HEK293T (cell line): ENCODE measurements around the gene IBTK.
"Not testable (repeated sequence)": the region's sequence is repeated elsewhere in the genome, so short reads cannot be mapped to it uniquely, and the experiment has no call there.

Experiments
- BHLHE40 ChIP-seq: fragments of 450-650 bp; IDR thresholded peaks from 2 replicates; pipeline ENCODE4 v1.6.1; 2016; ENCODE audit warnings: mild to moderate bottlenecking, moderate library complexity, borderline replicate concordance
- ELF4 ChIP-seq: fragments of 450-650 bp; IDR thresholded peaks from 2 replicates; pipeline ENCODE4 v1.6.1; 2017; ENCODE audit warnings: antibody characterized with exemption
- FOXA1 ChIP-seq: fragments of 450-650 bp; IDR thresholded peaks from 2 replicates; pipeline ENCODE4 v1.6.1; 2016; ENCODE audit warnings: mild to moderate bottlenecking
- FOXM1 ChIP-seq: fragments of 450-650 bp; IDR thresholded peaks from 2 replicates; pipeline ENCODE4 v1.6.1; 2017; ENCODE audit warnings: mild to moderate bottlenecking, borderline replicate concordance
- LEF1 ChIP-seq: fragments of 450-650 bp; IDR thresholded peaks from 2 replicates; pipeline ENCODE4 v1.6.1; 2017; ENCODE audit warnings: mild to moderate bottlenecking, borderline replicate concordance
- SP1 ChIP-seq: fragments of 450-650 bp; IDR thresholded peaks from 2 replicates; pipeline ENCODE4 v1.6.1; 2017
- TARDBP ChIP-seq: fragments of 450-650 bp; IDR thresholded peaks from 2 replicates; pipeline ENCODE4 v1.6.1; 2016

DNA sequence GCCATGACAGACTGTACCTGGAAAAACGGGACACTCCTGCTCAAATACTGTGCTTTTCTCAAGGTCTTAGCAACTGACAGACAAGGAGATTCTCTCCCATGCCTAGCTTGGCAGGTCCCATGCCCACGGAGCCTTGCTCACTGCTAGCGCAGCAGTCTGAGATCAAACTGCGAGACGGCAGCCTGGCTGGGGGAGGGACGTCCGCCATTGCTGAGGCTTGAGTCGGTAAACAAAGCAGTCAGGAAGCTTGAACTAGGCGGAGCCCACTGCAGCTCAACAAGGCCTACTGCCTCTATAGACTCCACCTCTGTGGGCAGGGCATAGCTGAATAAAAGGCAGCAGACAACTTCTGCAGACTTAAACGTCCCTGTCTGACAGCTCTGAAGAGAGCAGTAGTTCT is 96.4 kb downstream of the IBTK start:
- not testable (repeated sequence) for TF ChIP-seq SP1, FOXM1, FOXA1, BHLHE40, ELF4, TARDBP, LEF1
